Skeletal muscle cell (primary cell): Measurements from ENCODE around the gene PHB1.
"Not testable (repeated sequence)": the region's sequence is repeated elsewhere in the genome, so short reads cannot be mapped to it uniquely, and the experiment has no call there.

Source experiments
- DNase-seq: peaks from one replicate; pipeline ENCODE4 v3.0.0-alpha.2; 2010; ENCODE audit warnings: low read depth
- H3K4me3 ChIP-seq: 2 replicates; pipeline ENCODE4 v1.5.1; 2011; ENCODE audit warnings: low read depth, mild to moderate bottlenecking, control low read depth, low read length, moderate library complexity

The PHB1 gene

GRCh38 chr17:49384951-49385350, 29.7 kb downstream of the PHB1 start:
- DNase-seq = no peak
- no peak overlapping the region for H3K4me3 ChIP-seq

DNA sequence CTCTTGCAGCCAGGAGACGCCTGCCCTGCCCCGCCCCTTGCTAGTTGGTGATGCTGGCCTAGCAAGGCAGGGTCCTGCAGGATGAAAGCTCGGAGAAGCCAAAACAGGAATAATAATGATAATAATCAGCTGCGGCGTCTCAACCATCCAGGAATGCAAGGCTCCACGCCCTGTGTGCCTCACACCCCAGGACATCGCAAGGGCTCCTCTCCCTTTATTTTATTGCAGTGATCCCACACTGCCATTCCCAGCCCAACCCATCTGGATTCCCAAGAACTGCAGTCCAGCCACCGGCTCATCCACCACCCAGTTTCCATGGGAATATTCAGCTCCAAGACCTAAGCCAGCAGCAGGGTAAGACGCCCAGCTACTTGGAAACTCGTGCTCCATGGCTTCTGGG, 31.6 kb downstream of the PHB1 start:
- H3K4me3 ChIP-seq = no peak overlapping the region
- no peak for DNase-seq

DNA sequence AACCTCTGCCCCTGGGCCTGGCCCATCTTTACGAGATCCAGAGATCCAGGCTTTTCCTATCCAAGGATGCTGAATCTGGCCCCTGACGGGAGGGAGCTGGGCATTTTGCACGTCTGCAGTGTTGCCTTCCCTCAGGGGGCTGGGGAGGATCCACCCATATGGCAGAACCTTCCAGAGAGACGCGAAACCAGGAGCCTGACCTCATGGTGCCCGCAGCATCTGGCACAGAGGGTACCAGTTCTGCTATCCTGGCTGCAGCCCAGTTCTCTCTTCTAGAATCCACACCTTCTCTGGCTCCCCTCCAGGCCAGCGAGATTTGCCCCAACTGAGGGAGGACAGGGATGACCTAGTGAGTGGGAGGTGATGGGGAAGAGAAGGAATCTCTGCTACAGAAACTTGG, 32.1 kb downstream of the PHB1 start:
- no peak for DNase-seq

GRCh38 chr17:49381793-49382192, 32.9 kb downstream of the PHB1 start:
- no peak for DNase-seq
- H3K4me3 ChIP-seq = no peak overlapping the region

More for the DNA sequence above, 32.1 kb downstream of the PHB1 start:
- H3K4me3 ChIP-seq = no peak overlapping the region

GRCh38 chr17:49381033-49381432, 33.6 kb downstream of the PHB1 start:
- H3K4me3 ChIP-seq = no peak overlapping the region
- no peak for DNase-seq

DNA sequence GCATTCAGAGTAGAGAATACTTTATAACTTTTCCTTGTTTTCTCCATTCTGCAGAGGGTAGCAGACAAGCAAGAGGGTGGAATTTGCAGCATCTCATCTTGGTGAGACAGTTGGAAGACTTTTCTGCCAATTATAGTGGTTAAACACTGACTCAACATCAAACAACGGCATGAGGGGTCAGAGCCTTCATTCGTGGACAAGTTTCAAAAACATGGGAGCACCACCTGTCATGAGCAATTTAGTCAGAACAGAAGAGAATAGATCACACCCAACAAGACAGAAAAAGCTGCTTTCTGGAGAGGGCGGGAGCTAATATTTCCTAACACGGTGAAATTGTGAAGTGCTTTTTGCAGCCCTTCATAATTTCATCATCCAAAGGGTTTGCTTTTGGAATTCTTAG, 34.8 kb downstream of the PHB1 start:
- no peak overlapping the region for H3K4me3 ChIP-seq
- no peak for DNase-seq

DNA sequence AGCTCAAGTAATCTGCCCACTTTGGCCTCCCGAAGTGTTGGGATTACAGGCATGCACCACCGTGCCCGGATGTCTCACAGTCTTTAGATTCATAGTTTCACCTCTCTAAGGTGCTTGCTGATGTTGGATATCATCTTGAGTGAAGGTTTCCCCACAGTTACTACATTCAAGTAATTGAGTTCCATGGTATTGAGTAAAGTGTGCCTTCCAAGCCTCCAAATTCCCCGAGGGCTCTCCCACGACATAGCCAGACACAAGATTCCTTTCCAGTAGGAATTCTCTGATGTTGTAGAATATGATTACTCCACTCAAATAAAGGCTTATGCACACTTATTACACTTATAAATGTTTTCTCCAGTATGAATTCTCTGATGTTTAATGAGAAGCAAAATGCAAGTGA, 36.4 kb downstream of the PHB1 start:
- no peak for DNase-seq
- H3K4me3 ChIP-seq = no peak overlapping the region

DNA sequence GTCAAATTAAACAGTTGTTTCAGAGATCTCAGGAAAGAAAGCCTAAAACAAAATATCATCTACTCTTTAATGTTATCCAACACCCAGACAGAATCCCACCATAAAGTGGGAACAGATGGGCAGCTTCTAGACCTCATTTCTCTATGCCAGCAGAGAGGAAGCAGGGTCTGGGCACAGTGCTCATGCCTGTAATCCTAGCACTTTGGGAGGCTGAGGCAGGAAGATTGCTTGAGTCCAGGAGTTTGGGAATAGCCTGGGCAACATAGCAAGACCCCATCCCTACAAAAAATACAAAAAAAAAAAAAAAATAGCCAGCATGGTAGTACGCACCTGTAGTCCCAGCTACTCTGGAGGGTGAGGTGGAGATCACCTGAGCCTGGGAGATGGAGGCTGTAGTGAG, 39.1 kb downstream of the PHB1 start:
- H3K4me3 ChIP-seq = no peak overlapping the region

GRCh38 chr17:49373115-49373514, 41.6 kb downstream of the PHB1 start:
- H3K4me3 ChIP-seq = no peak overlapping the region
- no peak for DNase-seq

More for the DNA sequence above, 39.1 kb downstream of the PHB1 start:
- DNase-seq = no peak

DNA sequence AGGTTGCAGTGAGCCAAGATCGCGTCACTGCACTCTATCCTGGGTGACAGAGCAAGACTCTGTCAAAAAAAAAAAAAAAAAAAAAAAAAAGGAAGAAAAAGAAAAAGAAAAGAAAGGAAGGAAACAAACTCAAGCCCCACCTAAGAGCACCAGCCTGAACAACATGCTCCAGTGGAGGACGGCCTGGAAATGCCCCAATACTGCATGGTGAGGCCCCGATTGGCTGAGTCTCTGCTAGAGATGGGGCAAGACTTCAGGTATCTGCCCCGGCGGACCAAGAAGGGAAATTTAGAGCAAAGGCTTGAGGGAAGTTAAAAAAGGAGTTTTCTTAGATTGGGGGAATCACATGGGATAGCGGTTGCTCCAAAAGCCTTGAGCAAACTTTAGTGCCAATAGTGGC, 42.3 kb downstream of the PHB1 start:
- DNase-seq = no peak
- H3K4me3 ChIP-seq = no peak overlapping the region

- DNase-seq = no peak
- H3K4me3 ChIP-seq = no peak overlapping the region
Measured at GRCh38 chr17:49370971-49371834, 43.5 kb downstream of the PHB1 start.

DNA sequence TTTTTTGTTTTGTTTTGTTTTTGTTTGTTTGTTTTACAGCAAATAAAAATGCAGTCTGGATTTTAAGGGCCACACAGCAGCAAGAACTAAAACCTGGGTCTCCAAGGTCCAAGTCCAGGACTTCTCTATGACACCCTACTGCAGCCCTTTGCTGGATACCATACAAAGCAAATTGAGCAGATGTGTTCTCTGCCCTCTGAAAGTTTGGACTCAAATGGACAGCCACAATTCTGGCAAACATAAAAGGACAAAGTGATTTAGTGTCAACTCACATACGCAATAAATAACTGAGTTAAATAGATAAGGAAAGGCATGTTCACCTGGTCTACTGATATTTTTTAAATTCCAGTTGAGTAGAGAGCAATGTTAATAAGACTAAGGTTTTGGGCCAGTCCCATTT, 44.9 kb downstream of the PHB1 start:
- no peak for DNase-seq
- H3K4me3 ChIP-seq = no peak overlapping the region

DNA sequence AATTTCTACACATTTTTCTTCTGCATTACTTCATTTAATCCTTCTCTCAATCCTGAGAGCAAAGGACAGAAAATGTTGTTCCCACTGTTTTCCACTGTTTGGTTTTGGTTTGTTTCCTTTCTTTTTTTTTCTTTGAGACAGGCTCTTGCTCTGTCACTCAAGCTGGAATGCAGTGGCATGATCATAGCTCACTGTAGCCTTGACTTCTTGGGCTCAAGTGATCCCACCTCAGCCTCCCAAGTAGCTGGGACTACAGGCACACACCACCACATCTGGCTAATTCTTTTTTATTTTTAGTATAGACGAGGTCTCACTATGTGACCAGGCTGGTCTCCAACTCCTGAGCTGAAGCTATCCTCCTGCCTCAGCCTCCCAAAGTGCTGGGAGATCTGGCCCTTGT, 45.6 kb downstream of the PHB1 start:
- DNase-seq = no peak
- H3K4me3 ChIP-seq = no peak overlapping the region

DNA sequence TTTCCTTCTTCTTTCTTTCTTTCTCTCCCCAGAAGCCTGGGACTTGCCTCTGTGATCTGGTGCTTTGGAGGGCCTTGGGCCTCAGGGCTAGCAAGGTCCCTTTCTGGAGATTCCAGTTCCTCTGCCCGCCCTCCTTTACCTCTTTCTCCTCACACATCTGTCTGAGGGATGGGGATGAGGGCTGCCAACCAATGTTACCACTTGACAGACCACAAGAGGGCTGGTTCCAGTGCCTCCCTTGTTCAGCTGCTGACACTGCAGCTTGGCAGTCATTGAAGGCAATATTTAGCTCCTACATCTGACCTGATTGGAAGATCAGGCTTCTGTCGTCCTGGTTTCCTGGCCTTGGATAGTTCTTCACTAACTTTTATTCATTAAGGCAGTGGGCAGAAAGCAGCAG, 49.0 kb downstream of the PHB1 start:
- DNase-seq = no peak
- H3K4me3 ChIP-seq = no peak overlapping the region

DNA sequence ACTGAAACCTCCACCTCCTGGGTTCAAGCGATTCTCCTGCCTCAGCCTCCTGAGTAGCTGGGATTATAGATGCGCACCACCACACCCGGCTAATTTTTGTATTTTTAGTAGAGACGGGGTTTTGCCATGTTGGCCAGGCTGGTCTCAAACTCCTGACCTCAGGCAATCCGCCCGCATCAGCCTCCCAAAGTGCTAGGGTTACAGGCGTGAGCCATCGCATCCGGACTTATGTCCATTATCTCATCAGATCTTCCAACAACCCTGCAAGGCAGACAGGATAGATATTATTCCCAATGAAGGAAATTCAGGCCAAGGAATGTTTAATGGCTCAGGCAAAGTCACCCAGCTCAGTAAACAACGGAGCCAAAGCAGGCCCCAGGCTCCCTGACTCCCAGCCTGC, 49.6 kb downstream of the PHB1 start:
- DNase-seq, H3K4me3 ChIP-seq: not testable (repeated sequence)

DNA sequence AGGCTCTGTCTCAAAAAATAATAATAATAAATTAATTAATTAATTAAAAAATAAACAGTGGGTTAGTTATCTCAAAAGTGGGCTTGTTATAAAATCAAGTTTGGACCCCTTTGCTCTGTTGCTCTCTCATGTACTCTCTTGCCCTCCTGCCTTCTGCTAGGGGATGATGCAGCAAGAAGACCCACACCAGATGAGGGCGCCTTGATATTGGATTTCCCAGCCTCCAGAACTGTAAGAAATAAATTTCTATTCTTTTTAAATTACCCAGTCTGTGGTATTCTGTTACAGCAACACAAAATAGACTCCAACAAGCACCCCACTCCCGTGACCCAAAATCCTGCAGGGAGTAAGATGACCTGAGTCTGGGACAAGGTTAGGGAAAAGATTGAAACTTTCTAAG, 50.6 kb downstream of the PHB1 start:
- DNase-seq = no peak
- H3K4me3 ChIP-seq = no peak overlapping the region

GRCh38 chr17:49363251-49363650, 51.4 kb downstream of the PHB1 start:
- DNase-seq = no peak

GRCh38 chr17:49362723-49363117, 52.0 kb downstream of the PHB1 start:
- H3K4me3 ChIP-seq = peak overlapping the region; percentile 55
- no peak for DNase-seq

More at GRCh38 chr17:49363251-49363650, 51.4 kb downstream of the PHB1 start:
- H3K4me3 ChIP-seq = no peak overlapping the region

GRCh38 chr17:49361902-49362722, 52.6 kb downstream of the PHB1 start, which contains the start of gene ZNF652:
TSS of gene ZNF652 (minus strand) at chr17:49362250. CDS start at chr17:49317725, 44,525 bp downstream.
- peak within 1 kb of the TSS; percentile 87 for H3K4me3 ChIP-seq
- peak; percentile 46 for DNase-seq

GRCh38 chr17:49361129-49361901, 53.4 kb downstream of the PHB1 start:
- H3K4me3 ChIP-seq = peak overlapping the region; percentile 87
- DNase-seq = no peak
